ENCODE measurements around the gene FRMPD2.
"Not testable (repeated sequence)": the region's sequence is repeated elsewhere in the genome, so short reads cannot be mapped to it uniquely, and the experiment has no call there.

The FRMPD2 gene

GRCh38 chr10:48234295-48234694 lies 40.2 kb downstream of the FRMPD2 start:
- in situ Hi-C loops (cut with MboI; ENCODE audit: low sequenced_read_pairs) = no loop called here

- in situ Hi-C loops (cut with MboI; ENCODE audit: low sequenced_read_pairs) = no loop called here
Observed at GRCh38 chr10:48233559-48234005, 40.9 kb downstream of the FRMPD2 start.

- in situ Hi-C loops (cut with MboI; ENCODE audit: low sequenced_read_pairs) = no loop called here
Observed at GRCh38 chr10:48232717-48233447, 41.6 kb downstream of the FRMPD2 start.

GRCh38 chr10:48231699-48232315 lies 42.7 kb downstream of the FRMPD2 start:
- in situ Hi-C loops (cut with MboI; ENCODE audit: low sequenced_read_pairs) = no loop called here

- in situ Hi-C loops (cut with MboI; ENCODE audit: low sequenced_read_pairs) = no loop called here
Observed at GRCh38 chr10:48231178-48231577, 43.3 kb downstream of the FRMPD2 start.

- in situ Hi-C loops (cut with MboI; ENCODE audit: low sequenced_read_pairs) = no loop called here
Observed at GRCh38 chr10:48227213-48227612, 47.3 kb downstream of the FRMPD2 start.

GRCh38 chr10:48224979-48225560 lies 49.4 kb downstream of the FRMPD2 start:
- in situ Hi-C loops (cut with MboI; ENCODE audit: low sequenced_read_pairs) = no loop called here

GRCh38 chr10:48224296-48224695 lies 50.2 kb downstream of the FRMPD2 start:
- in situ Hi-C loops (cut with MboI; ENCODE audit: low sequenced_read_pairs) = no loop called here

- in situ Hi-C loops (cut with MboI; ENCODE audit: low sequenced_read_pairs) = no loop called here
Observed at GRCh38 chr10:48221814-48222213, 52.7 kb downstream of the FRMPD2 start.

- in situ Hi-C loops (cut with MboI; ENCODE audit: low sequenced_read_pairs) = not testable (repeated sequence)
Observed at GRCh38 chr10:48221031-48221430, 53.5 kb downstream of the FRMPD2 start.

GRCh38 chr10:48219194-48219593 lies 55.3 kb downstream of the FRMPD2 start:
- in situ Hi-C loops (cut with MboI; ENCODE audit: low sequenced_read_pairs) = no loop called here

GRCh38 chr10:48216744-48217143 lies 57.8 kb downstream of the FRMPD2 start:
- in situ Hi-C loops (cut with MboI; ENCODE audit: low sequenced_read_pairs) = no loop called here

- in situ Hi-C loops (cut with MboI; ENCODE audit: low sequenced_read_pairs) = no loop called here
Observed at GRCh38 chr10:48216204-48216505, 58.3 kb downstream of the FRMPD2 start.

- in situ Hi-C loops (cut with MboI; ENCODE audit: low sequenced_read_pairs) = no loop called here
Observed at GRCh38 chr10:48215486-48216203, 58.9 kb downstream of the FRMPD2 start.

GRCh38 chr10:48214716-48215485 lies 59.6 kb downstream of the FRMPD2 start:
- in situ Hi-C loops (cut with MboI; ENCODE audit: low sequenced_read_pairs) = no loop called here

- in situ Hi-C loops (cut with MboI; ENCODE audit: low sequenced_read_pairs) = no loop called here
Observed at GRCh38 chr10:48213047-48213446, 61.4 kb downstream of the FRMPD2 start.

- in situ Hi-C loops (cut with MboI; ENCODE audit: low sequenced_read_pairs) = no loop called here
Observed at GRCh38 chr10:48211777-48212176, 62.7 kb downstream of the FRMPD2 start.

GRCh38 chr10:48210966-48211365 lies 63.5 kb downstream of the FRMPD2 start:
- in situ Hi-C loops (cut with MboI; ENCODE audit: low sequenced_read_pairs) = no loop called here

GRCh38 chr10:48210391-48210790 lies 64.1 kb downstream of the FRMPD2 start:
- in situ Hi-C loops (cut with MboI; ENCODE audit: low sequenced_read_pairs) = no loop called here

- in situ Hi-C loops (cut with MboI; ENCODE audit: low sequenced_read_pairs) = no loop called here
Observed at GRCh38 chr10:48209241-48209640, 65.3 kb downstream of the FRMPD2 start.

GRCh38 chr10:48207853-48208252 lies 66.6 kb downstream of the FRMPD2 start:
- in situ Hi-C loops (cut with MboI; ENCODE audit: low sequenced_read_pairs) = no loop called here

Data from hTERT RPE-1 (cell line).